Effector memory CD4-positive, alpha-beta T cell (primary cell): ENCODE data around the gene PER2.
"Not testable (repeated sequence)": the region's sequence is repeated elsewhere in the genome, so short reads cannot be mapped to it uniquely, and the experiment has no call there.

Experiments used
- DNase-seq, 3 donors: peaks; one replicate each; pipeline ENCODE4 v3.0.0-alpha.2; 2020
- H3K27ac ChIP-seq: 2 replicates; pipeline ENCODE4 v1.7.0; 2013; ENCODE audit warnings: mild to moderate bottlenecking, low read length, moderate library complexity; ENCODE audit not compliant: insufficient read depth, poor library complexity, severe bottlenecking
- H3K27me3 ChIP-seq: replicated peaks from 2 replicates; pipeline ENCODE4 v1.7.0; 2013; ENCODE audit warnings: mild to moderate bottlenecking, low read length; ENCODE audit not compliant: insufficient read depth, control insufficient read depth, poor library complexity, severe bottlenecking
- H3K36me3 ChIP-seq: 2 replicates; pipeline ENCODE4 v1.7.0; 2013; ENCODE audit warnings: mild to moderate bottlenecking, low read length, moderate library complexity; ENCODE audit not compliant: control insufficient read depth, insufficient read depth
- H3K4me1 ChIP-seq: 2 replicates; pipeline ENCODE4 v1.7.0; 2013; ENCODE audit warnings: low read length, mild to moderate bottlenecking; ENCODE audit not compliant: control insufficient read depth, insufficient read depth, poor library complexity, severe bottlenecking
- H3K4me3 ChIP-seq: 2 replicates; pipeline ENCODE4 v1.7.0; 2013; ENCODE audit warnings: low read length, low read depth, mild to moderate bottlenecking; ENCODE audit not compliant: insufficient read depth, poor library complexity, severe bottlenecking
- H3K9me3 ChIP-seq: 2 replicates; pipeline ENCODE4 v1.7.0; 2013; ENCODE audit warnings: mild to moderate bottlenecking, low read length, moderate library complexity; ENCODE audit not compliant: control insufficient read depth

The PER2 gene

GRCh38 chr2:238313289-238313990 lies 25.0 kb upstream of the PER2 start:
- no peak overlapping the region for H3K27ac ChIP-seq
- no peaks in the 10 kb centered on the region for H3K27me3 ChIP-seq
- no peaks in the 10 kb centered on the region for H3K4me1 ChIP-seq
- H3K4me3 ChIP-seq, result no peak overlapping the region
- no peaks in the 10 kb centered on the region for H3K9me3 ChIP-seq
- H3K36me3 ChIP-seq, result no peaks in the 10 kb centered on the region
- no peak for DNase-seq

DNA sequence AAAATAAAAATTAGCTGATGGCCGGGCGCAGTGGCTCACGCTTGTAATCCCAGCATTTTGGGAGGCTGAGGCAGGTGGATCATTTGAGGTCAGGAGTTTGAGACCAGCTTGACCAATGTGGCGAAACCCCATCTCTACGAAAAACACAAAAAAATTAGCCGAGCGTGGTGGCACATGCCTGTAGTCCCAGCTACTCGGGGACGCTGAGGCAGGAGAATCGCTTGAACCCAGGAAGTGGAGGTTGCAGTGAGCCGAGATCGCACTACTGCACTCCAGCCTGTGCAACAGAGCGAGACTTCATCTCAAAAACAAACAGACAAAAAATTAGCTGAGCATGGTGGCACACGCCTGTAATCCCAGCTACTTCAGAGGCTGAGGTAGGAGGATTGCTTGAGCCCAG lies 22.3 kb upstream of the PER2 start:
- H3K9me3 ChIP-seq, H3K4me1 ChIP-seq, H3K36me3 ChIP-seq, DNase-seq, H3K27me3 ChIP-seq, H3K4me3 ChIP-seq, H3K27ac ChIP-seq: not testable (repeated sequence)

GRCh38 chr2:238308177-238308576 lies 19.8 kb upstream of the PER2 start:
- Histone ChIP-seq H3K4me1 (no peaks in the 10 kb centered on the region), H3K9me3 (no peaks in the 10 kb centered on the region), H3K27ac (no peak overlapping the region), H3K36me3 (no peaks in the 10 kb centered on the region), H3K27me3 (no peaks in the 10 kb centered on the region), H3K4me3 (no peak overlapping the region)
- no peak for DNase-seq

- Histone ChIP-seq H3K27ac (no peak overlapping the region), H3K36me3 (no peaks in the 10 kb centered on the region), H3K9me3 (no peaks in the 10 kb centered on the region), H3K27me3 (no peaks in the 10 kb centered on the region), H3K4me1 (no peaks in the 10 kb centered on the region), H3K4me3 (no peak overlapping the region)
- DNase-seq, result no peak
Observed at GRCh38 chr2:238306672-238306998, 18.2 kb upstream of the PER2 start.

DNA sequence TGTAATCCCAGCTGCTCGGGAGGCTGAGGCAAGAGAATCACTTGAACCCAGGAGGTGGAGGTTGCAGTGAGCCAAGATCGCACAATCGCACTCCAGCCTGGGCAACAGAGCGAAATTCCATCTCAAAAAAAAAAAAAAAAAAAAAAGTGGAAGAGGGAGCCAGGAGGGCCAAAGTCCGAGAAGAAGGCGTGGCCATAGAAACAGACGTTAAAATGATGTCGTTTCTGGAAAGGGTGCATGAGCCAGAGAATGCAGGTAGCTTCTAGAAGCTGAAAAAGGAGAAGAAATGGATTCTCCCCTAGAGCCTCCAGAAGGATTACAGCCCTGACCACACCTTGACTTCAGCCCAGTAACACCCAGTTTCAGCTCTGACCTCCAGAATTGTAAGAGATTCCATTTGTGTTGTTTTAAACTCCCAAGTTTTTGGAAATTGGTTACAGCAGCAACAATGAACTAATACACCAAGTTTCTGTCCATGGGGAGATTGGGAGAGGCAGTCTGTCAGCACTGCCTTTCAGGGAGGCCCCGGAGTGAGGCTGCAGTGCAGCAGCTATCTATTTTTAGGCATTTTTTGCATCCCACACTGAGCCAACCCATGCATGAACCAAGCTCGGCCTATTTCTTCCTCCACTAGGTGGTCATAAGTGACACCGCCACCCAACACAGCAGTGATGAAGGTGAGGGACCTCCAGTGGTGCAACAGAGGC lies 17.7 kb upstream of the PER2 start:
- Histone ChIP-seq H3K4me3 (no peak overlapping the region), H3K4me1 (no peaks in the 10 kb centered on the region), H3K27ac (no peak overlapping the region), H3K9me3 (no peaks in the 10 kb centered on the region), H3K27me3 (no peaks in the 10 kb centered on the region), H3K36me3 (no peaks in the 10 kb centered on the region)
- no peak for DNase-seq

- H3K27ac ChIP-seq, result no peak overlapping the region
- H3K9me3 ChIP-seq, result no peaks in the 10 kb centered on the region
- H3K27me3 ChIP-seq, result no peaks in the 10 kb centered on the region
- no peaks in the 10 kb centered on the region for H3K36me3 ChIP-seq
- no peak overlapping the region for H3K4me3 ChIP-seq
- no peaks in the 10 kb centered on the region for H3K4me1 ChIP-seq
- DNase-seq, result no peak
Observed at GRCh38 chr2:238305092-238305862, 16.9 kb upstream of the PER2 start.

DNA sequence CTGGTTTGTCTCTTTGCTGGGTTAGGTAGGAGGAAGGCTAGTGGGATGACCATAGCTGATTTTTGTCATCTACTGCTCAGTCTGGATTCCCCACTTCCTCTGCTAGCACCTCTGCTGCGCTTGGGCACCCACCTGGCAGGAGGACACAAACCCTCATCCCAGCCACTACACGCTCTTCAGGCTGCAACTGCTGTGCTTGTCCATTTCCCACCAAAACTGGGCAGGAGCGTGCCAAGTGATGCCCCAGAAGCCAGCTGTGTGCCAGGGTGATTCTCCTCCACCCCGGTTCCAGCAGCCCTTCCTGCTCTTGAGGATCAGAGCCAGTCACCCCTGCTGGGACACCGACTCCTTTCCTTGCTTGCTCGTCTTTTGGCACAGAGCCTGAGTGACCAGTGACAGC lies 15.7 kb upstream of the PER2 start:
- Histone ChIP-seq H3K9me3 (no peaks in the 10 kb centered on the region), H3K27ac (no peak overlapping the region), H3K4me3 (no peak overlapping the region), H3K27me3 (no peaks in the 10 kb centered on the region), H3K4me1 (no peaks in the 10 kb centered on the region), H3K36me3 (no peaks in the 10 kb centered on the region)
- no peak for DNase-seq

DNA sequence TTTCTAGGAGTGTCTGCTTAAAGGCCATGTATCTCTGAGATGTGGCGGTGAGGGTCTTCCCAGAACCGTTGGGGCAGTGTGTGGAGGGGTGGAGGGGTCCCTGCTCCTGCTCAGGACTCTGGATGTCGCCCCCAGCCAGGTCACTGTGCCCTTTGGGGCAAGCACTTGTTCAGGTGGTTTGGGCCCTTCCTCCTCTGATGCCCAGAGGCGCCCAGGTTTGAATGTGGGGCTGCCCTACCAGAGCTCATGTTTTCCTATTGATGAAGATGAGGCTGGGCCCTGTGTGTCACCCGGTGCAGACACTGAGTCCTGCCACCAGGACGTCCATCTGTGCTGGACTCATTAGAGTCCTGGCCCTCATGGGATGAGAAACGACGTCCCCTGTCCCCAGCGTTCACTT lies 14.3 kb upstream of the PER2 start:
- Histone ChIP-seq H3K4me3 (no peak overlapping the region), H3K4me1 (no peaks in the 10 kb centered on the region), H3K36me3 (no peaks in the 10 kb centered on the region), H3K27ac (no peak overlapping the region), H3K27me3 (no peaks in the 10 kb centered on the region), H3K9me3 (no peaks in the 10 kb centered on the region)
- no peak for DNase-seq

DNA sequence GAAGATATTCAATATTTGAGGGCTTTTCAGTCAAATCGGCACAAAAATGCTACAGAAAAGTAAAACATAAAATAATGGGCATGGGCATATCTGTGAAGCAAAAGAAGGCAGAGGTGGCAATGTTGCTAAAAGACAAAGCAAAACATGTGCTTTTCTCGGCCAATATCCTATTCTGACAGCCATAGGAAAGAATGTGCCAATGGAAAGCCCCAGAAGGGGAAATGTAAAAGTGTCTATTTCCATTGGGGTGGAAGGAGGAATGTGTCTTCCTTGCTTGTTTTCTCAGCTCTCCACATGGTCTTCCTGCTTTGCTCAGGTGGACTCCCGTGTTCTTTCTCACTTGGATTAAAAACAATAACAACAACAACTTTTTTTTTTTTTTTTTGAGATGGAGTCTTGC lies 13.7 kb upstream of the PER2 start:
- Histone ChIP-seq H3K27ac (no peak overlapping the region), H3K36me3 (no peaks in the 10 kb centered on the region), H3K4me1 (no peaks in the 10 kb centered on the region), H3K27me3 (no peaks in the 10 kb centered on the region), H3K4me3 (no peak overlapping the region), H3K9me3 (no peaks in the 10 kb centered on the region)
- DNase-seq, result no peak

DNA sequence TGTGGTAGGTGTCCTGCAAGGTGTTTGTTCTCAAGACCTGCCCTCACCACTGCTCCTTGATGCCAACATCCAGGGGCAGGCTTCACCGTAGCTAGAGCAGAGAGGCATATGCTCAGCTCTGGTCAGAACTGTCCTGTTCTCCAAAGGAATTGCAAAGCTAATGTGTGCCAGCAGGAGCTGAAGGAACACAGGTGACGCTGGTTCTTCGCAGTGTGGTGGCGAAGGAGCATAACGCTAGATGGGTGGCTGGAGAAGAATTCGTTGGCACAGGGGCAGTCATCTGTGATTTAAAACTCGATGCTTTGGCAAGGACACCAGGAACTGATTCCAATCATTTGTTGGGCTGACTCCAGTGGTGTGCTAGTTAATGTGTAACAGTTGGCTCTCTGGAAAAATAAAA lies 11.4 kb upstream of the PER2 start:
- H3K4me1 ChIP-seq, result no peaks in the 10 kb centered on the region
- no peak for DNase-seq
- H3K27me3 ChIP-seq, result no peaks in the 10 kb centered on the region
- no peak overlapping the region for H3K27ac ChIP-seq
- no peaks in the 10 kb centered on the region for H3K36me3 ChIP-seq
- H3K4me3 ChIP-seq, result no peak overlapping the region
- no peaks in the 10 kb centered on the region for H3K9me3 ChIP-seq
